Measurements from ENCODE around the gene SYNE3. TPM values are rescaled to one million over a fixed set of nuclear protein-coding genes. Genes with fewer than 3 reads are reported as not detected.

The SYNE3 gene
- total RNA-seq, 1 donor from 2014 or later = 27.0 TPM

- DNase-seq (ENCODE audit: extremely low spot score in 2 of 2) = no peak
- no peaks in the 10 kb centered on the region for H3K4me1 ChIP-seq
- H3K4me3 ChIP-seq = no peak overlapping the region
- no peaks in the 10 kb centered on the region for H3K36me3 ChIP-seq
- H3K9me3 ChIP-seq = no peaks in the 10 kb centered on the region
- TF ChIP-seq POLR2AphosphoS5 (IDR thresholded peaks at IDR 0.05; ENCODE audit: insufficient read depth in 1 of 2, low read depth in 1 of 2) (no peak), POLR2A (IDR thresholded peaks at IDR 0.05) (no peak), CTCF (IDR thresholded peaks at IDR 0.05) (no peak)
- intact Hi-C loops (cut with DNase I) = no loop called here
- no peak overlapping the region for H3K27ac ChIP-seq
- H3K27me3 ChIP-seq = no peaks in the 10 kb centered on the region
Observed at GRCh38 chr14:95551435-95551834, 35.0 kb upstream of the SYNE3 start.

- no peaks in the 10 kb centered on the region for H3K9me3 ChIP-seq
- no peaks in the 10 kb centered on the region for H3K27me3 ChIP-seq
- peaks cover 0 to 7% of the 10 kb centered on the region in 2 donors for H3K36me3 ChIP-seq
- intact Hi-C loops (cut with DNase I) = no loop called here
- TF ChIP-seq POLR2AphosphoS5 (IDR thresholded peaks at IDR 0.05; ENCODE audit: insufficient read depth in 1 of 2, low read depth in 1 of 2) = no peak
- TF ChIP-seq CTCF (IDR thresholded peaks at IDR 0.05) = no peak
- TF ChIP-seq POLR2A (IDR thresholded peaks at IDR 0.05) = no peak
- no peak overlapping the region for H3K4me3 ChIP-seq
- no peaks in the 10 kb centered on the region for H3K4me1 ChIP-seq
- no peak overlapping the region for H3K27ac ChIP-seq
- no peak for DNase-seq (ENCODE audit: extremely low spot score in 2 of 2)
Observed at GRCh38 chr14:95549656-95550585, 33.5 kb upstream of the SYNE3 start.

- no peaks in the 10 kb centered on the region for H3K27me3 ChIP-seq
- H3K4me1 ChIP-seq = no peaks in the 10 kb centered on the region
- no peak for DNase-seq (ENCODE audit: extremely low spot score in 2 of 2)
- H3K4me3 ChIP-seq = no peak overlapping the region
- H3K36me3 ChIP-seq = peaks cover 0 to 14% of the 10 kb centered on the region in 2 donors
- no peak overlapping the region for H3K27ac ChIP-seq
- TF ChIP-seq CTCF (IDR thresholded peaks at IDR 0.05) (no peak), POLR2A (IDR thresholded peaks at IDR 0.05) (no peak), POLR2AphosphoS5 (IDR thresholded peaks at IDR 0.05; ENCODE audit: insufficient read depth in 1 of 2, low read depth in 1 of 2) (no peak)
- no peaks in the 10 kb centered on the region for H3K9me3 ChIP-seq
- intact Hi-C loops (cut with DNase I) = no loop called here
Observed at GRCh38 chr14:95548328-95548929, 32.0 kb upstream of the SYNE3 start.

GRCh38 chr14:95547626-95548327 lies 31.3 kb upstream of the SYNE3 start:
- no peak for TF ChIP-seq CTCF (IDR thresholded peaks at IDR 0.05)
- no peak for TF ChIP-seq POLR2AphosphoS5 (IDR thresholded peaks at IDR 0.05; ENCODE audit: insufficient read depth in 1 of 2, low read depth in 1 of 2)
- TF ChIP-seq POLR2A (IDR thresholded peaks at IDR 0.05) = no peak
- intact Hi-C loops (cut with DNase I) = no loop called here
- Histone ChIP-seq H3K27ac (no peak overlapping the region), H3K27me3 (no peaks in the 10 kb centered on the region), H3K9me3 (no peaks in the 10 kb centered on the region), H3K36me3 (peaks cover 0 to 14% of the 10 kb centered on the region in 2 donors), H3K4me3 (no peak overlapping the region), H3K4me1 (no peaks in the 10 kb centered on the region)
- no peak for DNase-seq (ENCODE audit: extremely low spot score in 2 of 2)

All from vagina (tissue), 2 donors.